Colon (tissue), 2 donors: ENCODE results near the gene KAT7.

Experiments
- FAIRE-seq: peaks from 2 replicates; lab custom pipeline; 2012; peaks lifted over from hg19 to GRCh38; lab: Jason Lieb, UNC
- donor health status: control.
- donor health status: control.

KAT7 gene

GRCh38 chr17:49842846-49843245 lies 54.4 kb downstream of the KAT7 start:
- FAIRE-seq = no peak

- no peak for FAIRE-seq
Measured at GRCh38 chr17:49843774-49844350, 55.4 kb downstream of the KAT7 start.

GRCh38 chr17:49845321-49845720 lies 56.8 kb downstream of the KAT7 start:
- no peak for FAIRE-seq

GRCh38 chr17:49846938-49847712 lies 58.6 kb downstream of the KAT7 start:
- FAIRE-seq = no peak

- no peak for FAIRE-seq
Measured at GRCh38 chr17:49848019-49848473, 59.6 kb downstream of the KAT7 start, which contains the start of gene TAC4. Gene TAC4 (minus strand): TSS chr17:49848069. CDS start chr17:49848017, 52 bp downstream.

GRCh38 chr17:49848739-49849138 lies 60.3 kb downstream of the KAT7 start:
- no peak for FAIRE-seq

GRCh38 chr17:49850218-49850610 lies 61.7 kb downstream of the KAT7 start:
- no peak for FAIRE-seq

- no peak for FAIRE-seq
Measured at GRCh38 chr17:49850772-49851386, 62.4 kb downstream of the KAT7 start.

GRCh38 chr17:49851387-49852291 lies 63.2 kb downstream of the KAT7 start:
- no peak for FAIRE-seq

GRCh38 chr17:49853470-49854015 lies 65.1 kb downstream of the KAT7 start:
- FAIRE-seq = no peak

- FAIRE-seq = no peak
Measured at GRCh38 chr17:49854126-49854525, 65.6 kb downstream of the KAT7 start.

- no peak for FAIRE-seq
Measured at GRCh38 chr17:49858796-49859195, 70.3 kb downstream of the KAT7 start.

- FAIRE-seq = no peak
Measured at GRCh38 chr17:49859991-49860953, 71.8 kb downstream of the KAT7 start.

GRCh38 chr17:49861150-49861884 lies 72.8 kb downstream of the KAT7 start:
- FAIRE-seq = no peak

GRCh38 chr17:49862781-49863331 lies 74.4 kb downstream of the KAT7 start:
- no peak for FAIRE-seq

- no peak for FAIRE-seq
Measured at GRCh38 chr17:49866019-49866380, 77.5 kb downstream of the KAT7 start.

GRCh38 chr17:49866882-49867413 lies 78.5 kb downstream of the KAT7 start:
- FAIRE-seq = no peak

- no peak for FAIRE-seq
Measured at GRCh38 chr17:49869038-49869374, 80.5 kb downstream of the KAT7 start.

- no peak for FAIRE-seq
Measured at GRCh38 chr17:49870298-49870697, 81.8 kb downstream of the KAT7 start.

GRCh38 chr17:49871211-49871610 lies 82.7 kb downstream of the KAT7 start:
- no peak for FAIRE-seq
